Measurements from ENCODE around the gene GRB10. TPM values are rescaled to one million over a fixed set of nuclear protein-coding genes. Genes with fewer than 3 reads are reported as not detected.

Gene GRB10
- total RNA-seq, 4 donors from 2014 or later: 28.5 to 58.0 (median 53.0) TPM

GRCh38 chr7:50565559-50565916 is 217.2 kb downstream of the GRB10 start:
- no CpG with 5 or more reads among the region's 2 CpGs for WGBS, 2 donors (ENCODE audit: low coverage in 1 of 2)
- no peak for ATAC-seq
- TF ChIP-seq POLR2AphosphoS5 (IDR thresholded peaks at IDR 0.05) (no peak), POLR2A (IDR thresholded peaks at IDR 0.05) (no peak), CTCF (IDR thresholded peaks at IDR 0.05) (no peak)
- Histone ChIP-seq H3K27ac (no peak overlapping the region), H3K36me3 (no peaks in the 10 kb centered on the region), H3K9me3 (no peaks in the 10 kb centered on the region), H3K4me3 (no peak overlapping the region), H3K4me1 (no peaks in the 10 kb centered on the region), H3K27me3 (peaks cover 15% of the 10 kb centered on the region)

- H3K36me3 ChIP-seq: no peaks in the 10 kb centered on the region
- H3K4me1 ChIP-seq: no peaks in the 10 kb centered on the region
- H3K27ac ChIP-seq: no peak within 1 kb of the TSS
- no peaks in the 10 kb centered on the region for H3K9me3 ChIP-seq
- TF ChIP-seq POLR2AphosphoS5 (IDR thresholded peaks at IDR 0.05): no peak
- TF ChIP-seq EP300 (IDR thresholded peaks at IDR 0.05): no peak
- no peak for TF ChIP-seq POLR2A (IDR thresholded peaks at IDR 0.05)
- no peak for TF ChIP-seq CTCF (IDR thresholded peaks at IDR 0.05)
- ATAC-seq: no peak
- peaks cover 21% of the 10 kb centered on the region for H3K27me3 ChIP-seq
- WGBS, 2 donors (ENCODE audit: low coverage in 1 of 2): 61 to 66% methylated on average over 8 of the region's 8 CpGs
- no peak within 1 kb of the TSS for H3K4me3 ChIP-seq
These were observed 217.8 kb downstream of the GRB10 start, which contains the start of gene DDC for GRCh38 chr7:50564640-50565558. Gene DDC (minus strand): TSS chr7:50565405. CDS start chr7:50544085, 21,320 bp downstream.

- H3K27me3 ChIP-seq: peaks cover 28% of the 10 kb centered on the region
- no peaks in the 10 kb centered on the region for H3K9me3 ChIP-seq
- H3K27ac ChIP-seq: no peak overlapping the region
- no peak for ATAC-seq
- TF ChIP-seq POLR2AphosphoS5 (IDR thresholded peaks at IDR 0.05) (no peak), POLR2A (IDR thresholded peaks at IDR 0.05) (no peak)
- no peaks in the 10 kb centered on the region for H3K36me3 ChIP-seq
- WGBS, 2 donors (ENCODE audit: low coverage in 1 of 2): 79 to 88% methylated on average over 6 of the region's 8 CpGs
- H3K4me3 ChIP-seq: no peak overlapping the region
- H3K4me1 ChIP-seq: no peaks in the 10 kb centered on the region
These were observed 218.5 kb downstream of the GRB10 start for GRCh38 chr7:50564171-50564570.

GRCh38 chr7:50562136-50562535 is 220.6 kb downstream of the GRB10 start:
- no peak overlapping the region for H3K4me3 ChIP-seq
- no peaks in the 10 kb centered on the region for H3K9me3 ChIP-seq
- peaks cover 35% of the 10 kb centered on the region for H3K27me3 ChIP-seq
- H3K27ac ChIP-seq: no peak overlapping the region
- no peaks in the 10 kb centered on the region for H3K36me3 ChIP-seq
- 40% methylated on average over 1 of the region's 5 CpGs; no CpG with 5 or more reads in 1 of the 2 donors for WGBS, 2 donors (ENCODE audit: low coverage in 1 of 2)
- H3K4me1 ChIP-seq: no peaks in the 10 kb centered on the region
- no peak for ATAC-seq
- no peak for TF ChIP-seq POLR2A (IDR thresholded peaks at IDR 0.05)
- TF ChIP-seq POLR2AphosphoS5 (IDR thresholded peaks at IDR 0.05): no peak
- no peak for TF ChIP-seq EP300 (IDR thresholded peaks at IDR 0.05)

GRCh38 chr7:50560865-50561351 is 221.8 kb downstream of the GRB10 start:
- no peak for TF ChIP-seq POLR2AphosphoS5 (IDR thresholded peaks at IDR 0.05)
- no peak for TF ChIP-seq CTCF (IDR thresholded peaks at IDR 0.05)
- no peak for TF ChIP-seq POLR2A (IDR thresholded peaks at IDR 0.05)
- TF ChIP-seq EP300 (IDR thresholded peaks at IDR 0.05): no peak
- H3K36me3 ChIP-seq: no peaks in the 10 kb centered on the region
- peaks cover 0 to 6% (median 0%) of the 10 kb centered on the region in 3 donors for H3K4me1 ChIP-seq
- H3K27me3 ChIP-seq: peaks cover 35% of the 10 kb centered on the region
- no peak overlapping the region for H3K4me3 ChIP-seq
- no peak overlapping the region for H3K27ac ChIP-seq
- ATAC-seq: no peak
- no CpG with 5 or more reads among the region's 9 CpGs for whole genome bisulfite sequencing, 2 donors (ENCODE audit: low coverage in 1 of 2)
- H3K9me3 ChIP-seq: no peaks in the 10 kb centered on the region

All from gastroesophageal sphincter (tissue), 4 donors.